Chondrocyte (in vitro differentiated cells): ENCODE measurements around the gene LAMP5. TPM values are rescaled to one million over a fixed set of nuclear protein-coding genes. Genes with fewer than 3 reads are reported as not detected.

Experiments used
- DNase-seq: peaks from one replicate; pipeline ENCODE4 v3.0.0; 2021; ENCODE audit warnings: mixed read lengths, low spot score
- H3K27ac Mint-ChIP-seq: one replicate; pipeline ENCODE4 v1.8.0; 2021; ENCODE audit warnings: mild to moderate bottlenecking, moderate library complexity, mixed read lengths; ENCODE audit not compliant: unreplicated experiment
- H3K27me3 Mint-ChIP-seq: 2 replicates; pipeline ENCODE4 v1.8.0; 2021; ENCODE audit warnings: low read depth, mixed read lengths
- H3K36me3 Mint-ChIP-seq: 2 replicates; pipeline ENCODE4 v1.8.0; 2021; ENCODE audit warnings: low read depth, mixed read lengths
- H3K4me1 Mint-ChIP-seq: 2 replicates; pipeline ENCODE4 v1.8.0; 2021; ENCODE audit warnings: low read depth, mild to moderate bottlenecking, mixed read lengths
- H3K4me3 Mint-ChIP-seq: one replicate; pipeline ENCODE4 v1.8.0; 2021; ENCODE audit warnings: mild to moderate bottlenecking, moderate library complexity, mixed read lengths; ENCODE audit not compliant: unreplicated experiment
- H3K9me3 Mint-ChIP-seq: 2 replicates; pipeline ENCODE4 v1.8.0; 2021; ENCODE audit warnings: low read depth, mixed read lengths
- total RNA-seq: library from RNA; stranded (reverse); gene quantifications from 3 replicates; pipeline ENCODE4 v1.2.1, GENCODE V29; 2021
- TF ChIP-seq, protein P1 (sequence below): fragments of 200-600 bp; sonication (generic); IDR thresholded peaks from 2 replicates; pipeline ENCODE4 v1.5.0; 2021; ENCODE audit warnings: antibody characterized with exemption, mild to moderate bottlenecking, moderate library complexity

LAMP5 gene
- total RNA-seq, 1 donor from 2014 or later, result 2.5 TPM

DNA sequence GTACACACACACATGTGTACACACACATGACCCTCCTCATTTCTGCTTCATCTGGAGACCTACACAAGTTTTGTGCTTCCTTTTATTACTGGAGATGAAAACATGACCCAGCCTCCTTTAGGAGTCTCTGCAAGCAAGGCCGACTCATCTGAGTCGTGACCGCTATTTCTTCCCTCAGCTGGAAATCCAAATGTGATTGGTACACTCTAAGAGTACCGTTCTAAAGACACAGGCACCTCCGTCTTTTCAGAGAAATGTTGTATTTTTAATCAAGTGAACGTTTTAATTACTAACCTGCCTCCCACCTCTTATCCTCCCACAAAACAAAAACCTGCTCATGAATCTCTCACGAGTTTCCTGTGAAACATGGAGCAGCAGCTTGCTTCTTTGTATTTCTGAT, 63.0 kb downstream of the LAMP5 start:
- Mint-ChIP-seq H3K9me3 (no peaks in the 10 kb centered on the region), H3K27me3 (peaks cover 17% of the 10 kb centered on the region), H3K36me3 (no peaks in the 10 kb centered on the region), H3K27ac (no peak overlapping the region), H3K4me1 (peaks cover 6% of the 10 kb centered on the region), H3K4me3 (no peak overlapping the region)
- TF ChIP-seq, protein P1, sequence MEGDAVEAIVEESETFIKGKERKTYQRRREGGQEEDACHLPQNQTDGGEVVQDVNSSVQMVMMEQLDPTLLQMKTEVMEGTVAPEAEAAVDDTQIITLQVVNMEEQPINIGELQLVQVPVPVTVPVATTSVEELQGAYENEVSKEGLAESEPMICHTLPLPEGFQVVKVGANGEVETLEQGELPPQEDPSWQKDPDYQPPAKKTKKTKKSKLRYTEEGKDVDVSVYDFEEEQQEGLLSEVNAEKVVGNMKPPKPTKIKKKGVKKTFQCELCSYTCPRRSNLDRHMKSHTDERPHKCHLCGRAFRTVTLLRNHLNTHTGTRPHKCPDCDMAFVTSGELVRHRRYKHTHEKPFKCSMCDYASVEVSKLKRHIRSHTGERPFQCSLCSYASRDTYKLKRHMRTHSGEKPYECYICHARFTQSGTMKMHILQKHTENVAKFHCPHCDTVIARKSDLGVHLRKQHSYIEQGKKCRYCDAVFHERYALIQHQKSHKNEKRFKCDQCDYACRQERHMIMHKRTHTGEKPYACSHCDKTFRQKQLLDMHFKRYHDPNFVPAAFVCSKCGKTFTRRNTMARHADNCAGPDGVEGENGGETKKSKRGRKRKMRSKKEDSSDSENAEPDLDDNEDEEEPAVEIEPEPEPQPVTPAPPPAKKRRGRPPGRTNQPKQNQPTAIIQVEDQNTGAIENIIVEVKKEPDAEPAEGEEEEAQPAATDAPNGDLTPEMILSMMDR, result no peak
- DNase-seq, result no peak

DNA sequence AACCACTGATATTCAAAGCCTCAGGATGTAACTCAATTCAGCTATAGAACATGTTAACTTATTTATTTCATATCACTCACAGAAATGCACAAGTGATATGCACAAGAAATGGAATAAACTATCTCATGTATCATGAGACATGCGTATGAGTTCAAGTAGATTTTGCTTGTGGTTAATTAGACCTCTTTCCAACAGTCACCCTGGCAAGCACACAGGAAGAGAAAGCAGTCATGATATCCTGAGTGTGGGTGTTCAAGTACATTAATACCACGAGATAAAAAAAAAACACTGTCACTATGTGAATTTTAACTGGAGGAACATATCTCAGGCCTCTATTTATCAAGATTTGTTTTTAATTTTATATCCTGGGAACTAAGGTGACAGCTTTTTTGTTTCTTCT, 64.2 kb downstream of the LAMP5 start:
- no peaks in the 10 kb centered on the region for H3K36me3 Mint-ChIP-seq
- peaks cover 6% of the 10 kb centered on the region for H3K4me1 Mint-ChIP-seq
- DNase-seq, result no peak
- peaks cover 11% of the 10 kb centered on the region for H3K27me3 Mint-ChIP-seq
- H3K9me3 Mint-ChIP-seq, result no peaks in the 10 kb centered on the region
- H3K27ac Mint-ChIP-seq, result no peak overlapping the region
- TF ChIP-seq, protein P1, result no peak
- H3K4me3 Mint-ChIP-seq, result no peak overlapping the region
